DMS114 treated with DMSO at 0.1 percent for 48 hours (cell line): ENCODE data around the gene TEX2.

Source experiments
- DNase-seq: peaks from one replicate; lab custom pipeline; 2025; ENCODE audit not compliant: unreplicated experiment; lab: John Stamatoyannopoulos, UW

TEX2 gene

GRCh38 chr17:64162554-64162953 lies 100.5 kb downstream of the TEX2 start:
- no peak for DNase-seq

- DNase-seq = no peak
These were observed 101.5 kb downstream of the TEX2 start for GRCh38 chr17:64161380-64162176.

DNA sequence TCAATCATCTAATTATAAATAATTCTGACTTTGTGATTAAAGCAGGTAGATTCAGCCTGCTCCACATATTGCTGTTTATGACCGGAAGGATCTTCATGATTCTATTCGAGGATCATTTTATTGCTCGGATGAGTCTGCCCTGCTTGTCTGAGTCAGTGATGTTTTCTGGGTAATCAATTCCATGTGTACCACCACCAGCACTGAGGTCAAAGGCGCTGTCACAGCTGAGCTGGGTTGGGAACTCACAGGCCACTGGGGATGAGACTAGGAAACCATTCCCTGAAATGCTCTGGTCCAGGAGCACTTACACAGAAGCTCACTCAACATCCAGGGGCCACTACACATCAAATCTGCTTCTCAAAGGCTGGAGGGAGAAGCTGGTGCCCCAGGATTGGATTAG lies 102.7 kb downstream of the TEX2 start:
- no peak for DNase-seq

DNA sequence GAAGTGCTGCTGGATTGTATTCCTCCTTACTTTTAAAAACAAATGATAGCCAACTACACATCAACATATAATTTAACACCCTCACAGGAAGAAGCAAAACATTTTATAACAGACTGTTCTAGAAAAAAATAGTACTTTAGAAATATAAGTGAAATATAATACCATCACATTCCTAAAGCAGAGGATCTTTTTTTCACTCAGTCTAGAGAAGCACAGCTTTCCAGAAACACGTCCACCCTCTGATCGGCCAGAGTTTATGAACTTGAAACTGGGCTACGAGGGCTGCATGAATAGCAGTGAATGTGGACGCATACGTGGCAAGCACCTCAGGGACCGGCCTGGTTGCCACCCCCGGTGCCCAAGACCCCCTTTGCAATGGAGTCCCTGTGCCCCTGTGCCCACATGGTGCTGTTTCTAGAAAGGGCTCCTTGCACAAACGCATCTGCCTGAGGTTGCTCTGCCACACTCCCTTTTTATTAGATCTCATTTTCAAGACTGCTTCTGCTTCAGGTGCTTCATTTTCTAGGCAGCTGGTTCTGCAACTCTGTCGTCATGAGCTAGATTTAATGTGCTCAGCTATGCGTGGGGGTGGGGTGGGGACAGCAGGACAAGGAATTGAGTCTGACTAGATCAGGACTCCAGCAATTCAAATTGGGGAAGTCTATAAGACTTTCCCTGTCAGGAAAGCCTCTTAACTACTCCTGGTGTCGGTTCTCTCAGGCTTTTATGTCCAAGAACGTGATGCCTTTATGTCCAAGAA lies 104.0 kb downstream of the TEX2 start:
- no peak for DNase-seq

GRCh38 chr17:64158406-64158805 lies 104.7 kb downstream of the TEX2 start:
- DNase-seq = no peak

- no peak for DNase-seq
These were observed 105.3 kb downstream of the TEX2 start for GRCh38 chr17:64157669-64158180.

- DNase-seq = no peak
These were observed 106.4 kb downstream of the TEX2 start for GRCh38 chr17:64156670-64157069.

DNA sequence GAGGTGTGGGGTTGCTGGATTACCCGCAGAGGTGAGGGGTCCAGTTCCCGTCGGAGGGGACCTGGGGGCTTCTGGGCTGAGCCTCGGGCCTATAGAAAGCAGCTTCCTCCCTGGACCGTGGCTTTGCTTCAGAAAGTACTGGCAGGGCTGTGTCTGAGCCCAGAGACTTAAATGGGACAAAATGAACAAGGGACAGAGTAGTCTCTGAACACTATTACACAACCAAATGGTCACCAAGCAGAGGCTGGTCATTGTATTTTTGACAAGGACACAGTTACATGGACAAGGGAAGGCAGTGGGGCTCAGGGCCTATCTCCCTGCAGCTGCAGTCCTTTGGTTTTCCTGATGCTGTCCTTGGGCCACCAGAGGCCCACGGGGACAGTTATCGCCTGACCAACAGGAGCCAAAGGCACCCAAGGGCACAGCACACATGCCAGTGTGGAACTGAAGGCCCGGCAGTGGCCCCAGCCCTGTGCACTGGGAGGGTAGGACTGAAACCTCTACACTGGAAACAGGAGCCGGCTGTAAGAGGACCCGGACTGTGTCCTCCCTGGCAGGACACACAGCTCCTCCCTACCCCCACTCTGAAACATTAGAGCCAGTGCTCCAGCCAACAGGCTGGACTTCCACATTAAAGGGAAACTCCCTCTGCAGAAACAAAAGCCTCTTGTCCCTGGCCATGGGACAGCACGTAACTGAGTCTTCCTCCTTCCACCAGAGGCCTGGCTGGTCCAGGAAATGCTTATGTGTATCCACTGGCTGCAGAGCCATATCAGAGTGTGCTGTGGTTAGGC lies 107.1 kb downstream of the TEX2 start:
- no peak for DNase-seq

DNA sequence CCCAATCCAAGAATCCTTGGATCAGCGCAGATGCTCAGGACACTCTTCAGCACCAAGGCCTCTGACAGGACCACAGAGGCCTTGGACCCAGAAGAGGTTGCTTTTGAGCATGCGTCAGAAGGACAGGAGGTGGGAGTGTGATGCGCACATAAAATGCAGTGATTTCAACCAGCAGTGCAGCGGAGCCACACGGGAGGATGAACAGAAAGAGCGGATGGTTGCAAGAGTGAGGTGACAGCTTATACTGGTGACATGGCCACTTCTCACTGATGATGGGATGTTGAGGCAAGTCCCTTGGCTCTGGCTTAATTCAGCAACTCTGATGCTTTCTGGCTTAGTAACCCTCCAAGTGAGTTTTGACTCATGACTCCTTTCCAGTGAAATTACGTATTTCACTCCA lies 107.9 kb downstream of the TEX2 start:
- DNase-seq = no peak

- no peak for DNase-seq
These were observed 108.3 kb downstream of the TEX2 start for GRCh38 chr17:64154717-64155116.

DNA sequence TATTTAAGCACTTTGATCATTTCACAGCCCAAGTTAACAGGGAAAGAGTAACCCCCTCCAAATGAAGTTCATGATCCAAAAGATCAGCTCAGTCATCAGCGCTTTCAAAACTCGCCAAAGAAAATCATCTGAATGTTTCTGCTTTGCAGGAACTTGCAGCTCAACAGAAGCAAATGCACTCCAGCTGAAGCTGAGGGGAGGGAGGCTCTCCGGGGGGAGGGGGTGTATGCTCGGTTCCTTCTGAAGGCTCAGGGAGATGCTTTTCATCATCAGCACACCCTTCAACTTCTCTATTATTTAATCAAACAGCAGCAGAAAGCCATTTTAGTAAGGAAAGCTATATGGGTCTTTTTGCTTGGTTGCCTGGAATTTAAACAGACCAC lies 108.8 kb downstream of the TEX2 start:
- no peak for DNase-seq

DNA sequence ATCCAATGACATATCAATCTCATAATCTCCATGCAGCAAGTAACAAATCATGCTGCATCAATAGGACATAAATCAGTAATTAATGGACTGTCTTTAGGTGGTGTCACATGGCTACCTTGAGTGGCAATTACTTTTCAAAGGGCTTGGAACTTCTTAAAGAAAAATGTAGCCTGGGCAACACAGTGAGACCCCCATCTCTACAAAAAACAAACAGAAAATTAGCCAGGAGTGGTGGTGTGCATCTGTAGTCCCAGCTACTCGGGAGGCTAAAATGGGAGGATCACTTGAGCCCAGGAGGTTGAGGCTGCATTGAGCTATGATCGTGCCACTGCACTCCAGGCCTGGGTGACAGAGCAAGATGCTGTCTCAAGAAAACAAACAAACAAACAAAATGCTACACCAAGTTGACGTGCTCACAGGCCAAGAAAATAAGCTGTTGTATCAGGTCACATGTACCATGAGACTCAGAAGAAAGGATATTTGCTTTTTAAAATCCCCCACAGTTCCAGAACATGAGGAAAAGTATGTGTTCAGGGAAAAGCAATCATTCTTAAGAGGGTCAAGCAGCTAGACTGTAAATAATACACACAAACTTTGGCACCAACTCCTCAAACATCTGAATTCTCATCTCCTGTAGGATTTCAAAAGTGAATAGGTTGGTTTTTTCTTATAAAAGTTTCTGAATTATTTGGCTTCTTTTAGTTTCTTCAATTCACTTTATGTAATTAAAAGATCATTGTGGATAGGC lies 109.3 kb downstream of the TEX2 start:
- no peak for DNase-seq

DNA sequence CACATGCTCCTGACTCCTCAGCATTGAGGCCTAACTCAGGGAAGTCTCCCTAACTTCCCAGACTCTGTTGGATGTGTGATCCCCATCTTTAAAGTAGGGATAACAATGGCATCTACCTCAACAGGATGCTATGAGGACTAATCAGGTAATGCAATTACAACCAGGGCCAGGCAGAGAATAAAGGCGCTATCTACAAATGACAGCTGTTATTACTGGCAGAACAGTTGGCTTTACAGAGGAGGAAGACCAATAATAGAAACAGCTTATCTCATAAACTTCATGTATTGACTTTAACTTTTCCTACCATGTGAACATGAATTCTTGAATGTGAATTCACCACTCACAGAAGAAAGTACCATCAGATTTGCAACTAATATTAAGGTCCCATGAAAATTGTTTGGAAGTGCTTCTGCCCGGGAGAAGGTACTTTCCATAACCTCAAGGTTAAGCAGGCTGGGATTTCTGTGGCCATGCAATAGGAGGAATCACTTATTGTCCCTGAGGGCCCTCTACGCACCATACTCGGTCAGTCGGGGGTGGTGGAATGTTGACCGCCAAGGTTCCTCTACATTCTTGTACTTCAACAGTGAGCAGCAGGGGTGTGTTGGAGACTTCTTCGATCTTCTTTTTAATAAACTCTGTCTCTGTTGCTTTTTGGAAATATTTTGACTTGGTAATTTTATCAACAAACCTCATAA lies 110.5 kb downstream of the TEX2 start:
- no peak for DNase-seq

DNA sequence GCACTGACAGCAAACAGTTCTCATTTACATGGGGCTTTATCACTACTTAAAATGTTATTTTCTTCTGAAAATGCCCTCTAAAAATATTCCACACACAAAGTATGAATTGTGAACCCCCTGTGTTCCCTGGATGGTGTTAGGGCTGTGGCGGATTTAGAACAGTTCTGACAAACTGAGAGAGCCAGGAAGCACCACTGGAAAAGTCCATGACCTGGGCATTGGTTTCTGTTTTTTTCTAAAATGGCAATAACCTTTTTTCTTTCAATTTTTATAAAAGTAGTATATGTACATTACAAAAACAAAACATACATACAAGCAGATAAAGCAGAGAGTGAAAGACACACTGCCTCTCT lies 112.1 kb downstream of the TEX2 start:
- no peak for DNase-seq

- DNase-seq = no peak
These were observed 112.6 kb downstream of the TEX2 start for GRCh38 chr17:64150237-64151015.

GRCh38 chr17:64149196-64149595 lies 113.9 kb downstream of the TEX2 start:
- no peak for DNase-seq

- no peak for DNase-seq
These were observed 114.4 kb downstream of the TEX2 start for GRCh38 chr17:64148699-64149098.

GRCh38 chr17:64148017-64148631 lies 114.9 kb downstream of the TEX2 start:
- DNase-seq = no peak
